ENCODE data around the gene MFRP. TPM values are rescaled to one million over a fixed set of nuclear protein-coding genes. Genes with fewer than 3 reads are reported as not detected.

The MFRP gene
- total RNA-seq, 1 experiment from 2014 or later = not detected

DNA sequence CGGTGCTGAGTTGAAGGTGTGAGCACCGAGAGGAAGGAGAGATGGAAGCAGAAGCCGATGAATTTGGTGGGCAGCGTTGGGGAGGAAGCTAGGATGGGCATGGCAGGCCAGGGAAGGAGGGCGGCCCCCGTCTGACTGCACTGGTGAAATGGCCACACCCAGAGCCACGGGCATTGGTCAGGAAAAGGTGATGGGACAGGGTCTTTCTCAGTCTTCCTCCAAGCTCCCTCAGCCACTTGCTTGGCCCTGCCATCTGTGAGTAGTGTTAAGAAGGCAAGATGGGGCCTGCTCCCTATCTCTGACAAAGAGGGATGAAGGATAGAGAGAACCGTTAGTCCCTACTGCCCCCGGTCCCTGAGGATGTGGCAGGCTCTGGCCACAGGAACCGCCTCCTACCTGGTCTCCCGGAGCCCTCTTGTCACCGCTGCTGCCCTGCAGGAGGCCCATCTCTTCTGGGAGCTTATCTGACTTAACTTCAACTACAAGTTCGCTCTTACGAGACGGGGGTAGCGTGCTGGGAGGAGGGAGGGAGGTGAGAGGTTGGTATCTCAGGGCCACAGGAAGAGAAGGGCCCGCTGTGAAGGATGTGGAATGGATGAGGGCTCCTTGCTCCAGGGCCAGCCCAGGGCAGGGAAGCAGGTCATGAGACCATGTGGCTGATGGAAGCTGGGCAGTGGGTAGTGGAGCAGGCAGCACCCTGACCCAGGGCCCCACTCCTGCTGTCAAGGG lies 36.4 kb downstream of the MFRP start:
- Histone ChIP-seq H3K27ac (ENCODE audit: low read length) (no peak overlapping the region), H3K27me3 (ENCODE audit: control insufficient read depth, insufficient read depth, low read length) (no peaks in the 10 kb centered on the region), H3K4me1 (ENCODE audit: control insufficient read depth, insufficient read depth, low read length) (no peaks in the 10 kb centered on the region; the same call in 1 of the 2 replicates), H3K9me3 (ENCODE audit: control insufficient read depth, insufficient read depth, low read depth, low read length) (no peaks in the 10 kb centered on the region), H3K36me3 (ENCODE audit: control insufficient read depth, insufficient read depth, low read length) (peaks cover 8% of the 10 kb centered on the region), H3K4me3 (ENCODE audit: low read depth in 2 of 2, low read length in 2 of 2) (no peak overlapping the region)
- DNase-seq (ENCODE audit: low read depth, low spot score) = no peak
- in situ Hi-C loops (cut with HindIII; ENCODE audit: low pct_unique_long_range_greater_than_20kb, low sequenced_read_pairs) = no loop called here
- POLR2A ChIA-PET = no interaction called here
- CTCF ChIA-PET = interaction anchor here (1.1 kb wide), 1 partner anchor 13 kb away, joined by 3 read pairs; no protein-coding TSS in a partner anchor
- BruUV-seq (replicated peaks) = no TSS peak
- intact Hi-C loops (cut with micrococcal nuclease; ENCODE audit: unreplicated experiment) = no loop called here
- TF ChIP-seq, protein P1, sequence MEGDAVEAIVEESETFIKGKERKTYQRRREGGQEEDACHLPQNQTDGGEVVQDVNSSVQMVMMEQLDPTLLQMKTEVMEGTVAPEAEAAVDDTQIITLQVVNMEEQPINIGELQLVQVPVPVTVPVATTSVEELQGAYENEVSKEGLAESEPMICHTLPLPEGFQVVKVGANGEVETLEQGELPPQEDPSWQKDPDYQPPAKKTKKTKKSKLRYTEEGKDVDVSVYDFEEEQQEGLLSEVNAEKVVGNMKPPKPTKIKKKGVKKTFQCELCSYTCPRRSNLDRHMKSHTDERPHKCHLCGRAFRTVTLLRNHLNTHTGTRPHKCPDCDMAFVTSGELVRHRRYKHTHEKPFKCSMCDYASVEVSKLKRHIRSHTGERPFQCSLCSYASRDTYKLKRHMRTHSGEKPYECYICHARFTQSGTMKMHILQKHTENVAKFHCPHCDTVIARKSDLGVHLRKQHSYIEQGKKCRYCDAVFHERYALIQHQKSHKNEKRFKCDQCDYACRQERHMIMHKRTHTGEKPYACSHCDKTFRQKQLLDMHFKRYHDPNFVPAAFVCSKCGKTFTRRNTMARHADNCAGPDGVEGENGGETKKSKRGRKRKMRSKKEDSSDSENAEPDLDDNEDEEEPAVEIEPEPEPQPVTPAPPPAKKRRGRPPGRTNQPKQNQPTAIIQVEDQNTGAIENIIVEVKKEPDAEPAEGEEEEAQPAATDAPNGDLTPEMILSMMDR (IDR thresholded peaks at IDR 0.05) = no peak
- TF ChIP-seq POLR2AphosphoS5 (IDR thresholded peaks at IDR 0.05; ENCODE audit: low read depth, low read length) (no peak), SIN3A (IDR thresholded peaks at IDR 0.05; ENCODE audit: borderline replicate concordance, insufficient read depth, low read depth, low read length) (no peak), REST (IDR thresholded peaks at IDR 0.05; ENCODE audit: insufficient read depth in 1 of 2, low read depth in 2 of 2, low read length in 1 of 2) (no peak), TCF7L2 (IDR thresholded peaks at IDR 0.05; ENCODE audit: low read depth, low read length) (no peak)
- ATAC-seq = no peak; the same call in 1 of the 2 replicates

- H3K27me3 ChIP-seq (ENCODE audit: control insufficient read depth, insufficient read depth, low read length) = no peaks in the 10 kb centered on the region
- H3K4me3 ChIP-seq (ENCODE audit: low read depth in 2 of 2, low read length in 2 of 2) = no peak overlapping the region
- BruUV-seq (replicated peaks) = no TSS peak
- in situ Hi-C loops (cut with HindIII; ENCODE audit: low pct_unique_long_range_greater_than_20kb, low sequenced_read_pairs) (no loop called here), intact Hi-C loops (cut with micrococcal nuclease; ENCODE audit: unreplicated experiment) (no loop called here)
- no peaks in the 10 kb centered on the region for H3K4me1 ChIP-seq (ENCODE audit: control insufficient read depth, insufficient read depth, low read length)
- H3K27ac ChIP-seq (ENCODE audit: low read length) = no peak overlapping the region
- no peaks in the 10 kb centered on the region for H3K9me3 ChIP-seq (ENCODE audit: control insufficient read depth, insufficient read depth, low read depth, low read length)
- ChIA-PET POLR2A (no interaction called here), CTCF (interaction anchor here (1.1 to 1.4 kb wide), 2 partner anchors 11 to 14 kb away, joined by 3 read pairs; no protein-coding TSS in a partner anchor)
- ATAC-seq (no peak), DNase-seq (ENCODE audit: low read depth, low spot score) (no peak)
- peaks cover 8% of the 10 kb centered on the region for H3K36me3 ChIP-seq (ENCODE audit: control insufficient read depth, insufficient read depth, low read length)
- no peak for TF ChIP-seq REST (IDR thresholded peaks at IDR 0.05; ENCODE audit: insufficient read depth in 1 of 2, low read depth in 2 of 2, low read length in 1 of 2)
- TF ChIP-seq, protein P1 (IDR thresholded peaks at IDR 0.05) = no peak
- TF ChIP-seq POLR2AphosphoS5 (IDR thresholded peaks at IDR 0.05; ENCODE audit: low read depth, low read length) = no peak
- no peak for TF ChIP-seq SIN3A (IDR thresholded peaks at IDR 0.05; ENCODE audit: borderline replicate concordance, insufficient read depth, low read depth, low read length)
- no peak for TF ChIP-seq TCF7L2 (IDR thresholded peaks at IDR 0.05; ENCODE audit: low read depth, low read length)
These were observed 37.1 kb downstream of the MFRP start for GRCh38 chr11:119309411-119309810.
